GM12878 (cell line): ENCODE data around the gene SIRPD. TPM values are rescaled to one million over a fixed set of nuclear protein-coding genes. Genes with fewer than 3 reads are reported as not detected.

Source experiments
- ATAC-seq: fragments of 200-7000 bp; cut with Tn5 transposase; 3 replicates; pipeline ENCODE4 v1.9.1; 2020; ENCODE audit warnings: mild to moderate bottlenecking, moderate library complexity
- BruUV-seq: library from RNA; stranded (reverse); fragments of 400-500 nt; replicated peaks from 2 replicates; lab custom pipeline; 2021; lab: Mats Ljungman, UMichigan
- CTCF ChIA-PET: fragments of 300-600 bp; sonication (Branson Sonifier 250); formaldehyde crosslinking; extraction: SDS; loops from one replicate; lab custom pipeline; 2021; ENCODE audit warnings: inconsistent platforms; lab: Yijun Ruan, JAX
- POLR2A ChIA-PET: fragments of 350-600 bp; formaldehyde crosslinking; extraction: SDS; loops from one replicate; lab custom pipeline; 2021; ENCODE audit warnings: inconsistent platforms; lab: Charles Lee
- RAD21 ChIA-PET: fragments of 300-600 bp; sonication (Branson Sonifier 250); formaldehyde crosslinking; loops from one replicate; lab custom pipeline; 2023; ENCODE audit warnings: antibody characterized with exemption; ENCODE audit not compliant: unreplicated experiment; lab: Charles Lee
- SMC1A ChIA-PET: fragments of 300-600 bp; sonication (Branson Sonifier 250); formaldehyde crosslinking; loops from one replicate; lab custom pipeline; 2023; ENCODE audit not compliant: unreplicated experiment, uncharacterized antibody; lab: Charles Lee
- DNase-seq: peaks from one replicate; pipeline ENCODE4 v3.0.0-alpha.2; 2011; ENCODE audit warnings: low read depth, low spot score
- FAIRE-seq: peaks from 3 replicates; lab custom pipeline; 2011; peaks lifted over from hg19 to GRCh38; lab: Jason Lieb, UNC
- H2AFZ ChIP-seq: 2 replicates; pipeline ENCODE4 v1.6.0; 2011; ENCODE audit warnings: low read depth, low read length, control low read depth; ENCODE audit not compliant: control insufficient read depth
- H3K27ac ChIP-seq: 2 replicates; pipeline ENCODE4 v1.5.1; 2011; ENCODE audit warnings: control low read depth; ENCODE audit not compliant: control insufficient read depth, insufficient read depth
- H3K27me3 ChIP-seq, 2 experiments: replicated peaks in 1 of 2; 2 replicates each; pipeline versions ENCODE4 v1.6.0 to v1.6.1; 2011; ENCODE audit warnings: low read length in 1 of 2; ENCODE audit not compliant: control insufficient read depth in 2 of 2, insufficient read depth in 2 of 2
- H3K36me3 ChIP-seq, 2 experiments: 2 replicates each; pipeline ENCODE4 v1.5.1; 2011; ENCODE audit warnings: low read length in 1 of 2; ENCODE audit not compliant: control insufficient read depth in 2 of 2, insufficient read depth in 2 of 2
- H3K4me1 ChIP-seq: 2 replicates; pipeline ENCODE4 v1.6.1; 2011; ENCODE audit warnings: mild to moderate bottlenecking, low read length, moderate library complexity, mixed read lengths; ENCODE audit not compliant: control insufficient read depth, insufficient read depth
- H3K4me2 ChIP-seq: 2 replicates; pipeline ENCODE4 v1.6.0; 2011; ENCODE audit warnings: control low read depth; ENCODE audit not compliant: control insufficient read depth, insufficient read depth
- H3K4me3 ChIP-seq: fragments of 200-600 bp; sonication (generic); 2 replicates; pipeline ENCODE4 v1.5.1; 2016
- H3K79me2 ChIP-seq: 2 replicates; pipeline ENCODE4 v1.6.0; 2011; ENCODE audit warnings: low read length; ENCODE audit not compliant: control insufficient read depth, insufficient read depth
- H3K9ac ChIP-seq: 2 replicates; pipeline ENCODE4 v1.8.0; 2011; ENCODE audit warnings: low read length, control low read depth, mixed read lengths; ENCODE audit not compliant: control insufficient read depth, insufficient read depth
- H3K9me3 ChIP-seq: replicated peaks from 3 replicates; pipeline ENCODE4 v1.5.1; 2011; ENCODE audit warnings: mild to moderate bottlenecking, low read length; ENCODE audit not compliant: control insufficient read depth, insufficient read depth
- H4K20me1 ChIP-seq: 2 replicates; pipeline ENCODE4 v1.6.0; 2011; ENCODE audit not compliant: control insufficient read depth, insufficient read depth
- CHD2 ChIP-seq: IDR thresholded peaks from 2 replicates; pipeline ENCODE4 v1.6.1; 2011; ENCODE audit warnings: low read depth, low read length, improper control_type of control experiment, borderline replicate concordance
- CREB1 ChIP-seq: IDR thresholded peaks from 2 replicates; pipeline ENCODE4 v1.6.1; 2012; ENCODE audit warnings: low read depth, mild to moderate bottlenecking, inconsistent platforms
- FOXK2 ChIP-seq: fragments of 450-650 bp; IDR thresholded peaks from 2 replicates; pipeline ENCODE4 v1.6.1; 2017; ENCODE audit warnings: mild to moderate bottlenecking, moderate library complexity
- IKZF2 ChIP-seq, 2 experiments: fragments of 450-650 bp; IDR thresholded peaks; 2 replicates each; pipeline ENCODE4 v1.6.1; 2017; ENCODE audit warnings: mild to moderate bottlenecking in 2 of 2, moderate library complexity in 2 of 2
- RELB ChIP-seq: fragments of 450-650 bp; IDR thresholded peaks from 2 replicates; pipeline ENCODE4 v1.6.1; 2017; ENCODE audit warnings: low read depth, mild to moderate bottlenecking, moderate library complexity
- RUNX3 ChIP-seq: IDR thresholded peaks from 2 replicates; pipeline ENCODE4 v1.6.1; 2012; ENCODE audit warnings: low read length, inconsistent platforms
- SMAD1 ChIP-seq: fragments of 450-650 bp; IDR thresholded peaks from 2 replicates; pipeline ENCODE4 v1.6.1; 2018; ENCODE audit warnings: mild to moderate bottlenecking, low read depth; ENCODE audit not compliant: partially characterized antibody
- SUZ12 ChIP-seq: fragments of 200-600 bp; sonication (generic); IDR thresholded peaks from one replicate; pipeline ENCODE4 v1.6.1; 2018; ENCODE audit warnings: antibody characterized with exemption, mild to moderate bottlenecking; ENCODE audit not compliant: unreplicated experiment
- ZBTB40 ChIP-seq: fragments of 450-650 bp; IDR thresholded peaks from 2 replicates; pipeline ENCODE4 v1.6.1; 2016; ENCODE audit warnings: mild to moderate bottlenecking, moderate library complexity, borderline replicate concordance
- WGBS: methylation state at CpG from one replicate; pipeline ENCODE4 v1.1.6; 2016; ENCODE audit warnings: low lambda C conversion rate; ENCODE audit not compliant: insufficient replicate concordance, insufficient coverage; ENCODE audit errors: missing lambda C conversion rate; 5-methylcytosine and 5-hydroxymethylcytosine counted together
- in situ Hi-C: fragments of 300-500 bp; cut with MboI; formaldehyde crosslinking; loops from 9 replicates; pipeline ENCODE4 v1.14.3; 2018; ENCODE audit warnings: mixed read lengths
- intact Hi-C: fragments of 100-400 bp; cut with micrococcal nuclease; formaldehyde crosslinking; loops from one replicate; pipeline ENCODE4 v1.14.2; 2022; ENCODE audit not compliant: unreplicated experiment
- polyA plus RNA-seq, 11 experiments: library from polyadenylated mRNA; depleted of rRNA in 4 of 11; unstranded in 6 of 11; stranded (reverse) in 5 of 11; fragments of >200 nt; fragmentation: Nextera tagmentation in 4 of 11; fragmentation: Illumina TruSeq in 1 of 11; extraction: Ambion mirVana in 4 of 11; extraction: Trizol in 1 of 11; gene quantifications; 1 replicate in 1 of 11; 2 replicates in 10 of 11; pipeline versions ENCODE4 v1.2.1 to v1.2.3, GENCODE V29; 2011 to 2016; ENCODE audit warnings: inconsistent platforms in 2 of 11, missing spikeins in 2 of 11, low read depth in 1 of 11
- total RNA-seq, 4 experiments: library from RNA; depleted of rRNA in 3 of 4; stranded (reverse); fragments of >200 nt in 3 of 4; fragmentation: Illumina TruSeq in 1 of 4; extraction: Trizol in 1 of 4; gene quantifications; 2 replicates each; pipeline versions ENCODE4 v1.2.1 to v1.2.3, GENCODE V29; 2013 to 2021

Gene SIRPD
- total and polyA plus RNA-seq, 10 of the 15 experiments (the other 5 are each of a cell fraction or from before 2014, with no cell fraction given): 0.10 to 1.6 (median 0.88) TPM

DNA sequence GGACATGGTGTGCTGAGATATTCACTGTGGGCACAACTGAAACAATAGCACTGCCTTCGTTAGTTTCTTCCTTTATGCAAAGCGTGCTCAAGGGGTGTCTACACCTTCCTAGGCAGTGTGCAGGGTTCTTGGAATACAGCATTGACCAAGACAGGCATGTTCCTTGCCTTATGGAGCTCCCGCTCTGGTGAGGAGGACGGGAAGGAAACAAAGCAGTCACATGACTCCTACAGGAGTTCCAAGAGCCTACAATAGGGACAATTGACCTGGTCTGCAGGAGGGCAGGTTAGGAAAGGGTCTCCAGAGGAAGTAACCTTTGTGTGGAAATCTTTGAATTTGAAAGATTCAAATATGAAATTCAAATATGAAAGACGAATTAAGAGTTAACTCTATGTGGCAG, 40.5 kb downstream of the SIRPD start:
- Histone ChIP-seq H3K4me3 (no peak overlapping the region), H3K9me3 (peaks cover 6% of the 10 kb centered on the region; the same call in 2 of the 3 replicates), H3K4me2 (no peak overlapping the region), H3K27ac (no peak overlapping the region), H4K20me1 (no peaks in the 10 kb centered on the region), H3K27me3 (no peaks in the 10 kb centered on the region; a peak in 1 of 4 replicates), H3K79me2 (no peaks in the 10 kb centered on the region), H3K4me1 (peaks cover 2% of the 10 kb centered on the region; the same call in 1 of the 2 replicates), H3K36me3 (no peaks in the 10 kb centered on the region), H2AFZ (no peak overlapping the region), H3K9ac (no peak overlapping the region)
- SMC1A ChIA-PET: interaction anchor here (0.9 kb wide), 1 partner anchor 120 kb away, joined by 3 read pairs; no protein-coding TSS in a partner anchor
- no TSS peak for BruUV-seq
- intact Hi-C loops (no loop called here), in situ Hi-C loops (no loop called here)
- CTCF ChIA-PET: no interaction called here
- FAIRE-seq: no peak
- WGBS: 33% methylated on average over 5 of the region's 5 CpGs
- no peak for ATAC-seq
- TF ChIP-seq SMAD1: no peak
- TF ChIP-seq IKZF2 (IDR thresholded peaks at IDR 0.05): no peak
- TF ChIP-seq CREB1: no peak
- no peak for TF ChIP-seq CHD2
- TF ChIP-seq FOXK2: no peak
- no peak for TF ChIP-seq RUNX3
- TF ChIP-seq SUZ12: no peak
- TF ChIP-seq ZBTB40: no peak
- no peak for TF ChIP-seq RELB
- POLR2A ChIA-PET: no interaction called here
- DNase-seq: no peak
- RAD21 ChIA-PET: no interaction called here
